Measurements from ENCODE around the gene HLA-F.

Gene HLA-F

DNA sequence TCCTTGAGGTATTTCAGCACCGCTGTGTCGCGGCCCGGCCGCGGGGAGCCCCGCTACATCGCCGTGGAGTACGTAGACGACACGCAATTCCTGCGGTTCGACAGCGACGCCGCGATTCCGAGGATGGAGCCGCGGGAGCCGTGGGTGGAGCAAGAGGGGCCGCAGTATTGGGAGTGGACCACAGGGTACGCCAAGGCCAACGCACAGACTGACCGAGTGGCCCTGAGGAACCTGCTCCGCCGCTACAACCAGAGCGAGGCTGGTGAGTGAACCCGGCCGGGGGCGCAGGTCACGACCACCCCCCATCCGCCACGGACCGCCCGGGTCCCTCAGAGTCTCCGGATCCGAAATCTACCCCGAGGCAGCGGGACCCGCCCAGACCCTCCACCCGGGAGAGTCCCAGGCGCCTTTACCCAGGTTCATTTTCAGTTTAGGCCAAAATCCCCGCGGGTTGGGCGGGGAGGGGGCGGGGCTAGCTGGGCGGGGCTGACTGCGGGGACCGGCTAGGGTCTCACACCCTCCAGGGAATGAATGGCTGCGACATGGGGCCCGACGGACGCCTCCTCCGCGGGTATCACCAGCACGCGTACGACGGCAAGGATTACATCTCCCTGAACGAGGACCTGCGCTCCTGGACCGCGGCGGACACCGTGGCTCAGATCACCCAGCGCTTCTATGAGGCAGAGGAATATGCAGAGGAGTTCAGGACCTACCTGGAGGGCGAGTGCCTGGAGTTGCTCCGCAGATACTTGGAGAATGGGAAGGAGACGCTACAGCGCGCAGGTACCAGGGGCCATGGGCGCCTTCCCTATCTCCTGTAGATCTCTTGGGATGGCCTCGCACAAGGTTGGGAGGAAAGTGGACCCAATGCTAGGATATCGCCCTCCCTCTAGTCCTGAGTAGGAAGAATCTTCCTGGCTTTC is 693 bp downstream of the HLA-F start:
- peak; percentile 44 to 61 for DNase-seq (ENCODE audit: extremely low read depth in 1 of 2, low read depth in 1 of 2)

DNA sequence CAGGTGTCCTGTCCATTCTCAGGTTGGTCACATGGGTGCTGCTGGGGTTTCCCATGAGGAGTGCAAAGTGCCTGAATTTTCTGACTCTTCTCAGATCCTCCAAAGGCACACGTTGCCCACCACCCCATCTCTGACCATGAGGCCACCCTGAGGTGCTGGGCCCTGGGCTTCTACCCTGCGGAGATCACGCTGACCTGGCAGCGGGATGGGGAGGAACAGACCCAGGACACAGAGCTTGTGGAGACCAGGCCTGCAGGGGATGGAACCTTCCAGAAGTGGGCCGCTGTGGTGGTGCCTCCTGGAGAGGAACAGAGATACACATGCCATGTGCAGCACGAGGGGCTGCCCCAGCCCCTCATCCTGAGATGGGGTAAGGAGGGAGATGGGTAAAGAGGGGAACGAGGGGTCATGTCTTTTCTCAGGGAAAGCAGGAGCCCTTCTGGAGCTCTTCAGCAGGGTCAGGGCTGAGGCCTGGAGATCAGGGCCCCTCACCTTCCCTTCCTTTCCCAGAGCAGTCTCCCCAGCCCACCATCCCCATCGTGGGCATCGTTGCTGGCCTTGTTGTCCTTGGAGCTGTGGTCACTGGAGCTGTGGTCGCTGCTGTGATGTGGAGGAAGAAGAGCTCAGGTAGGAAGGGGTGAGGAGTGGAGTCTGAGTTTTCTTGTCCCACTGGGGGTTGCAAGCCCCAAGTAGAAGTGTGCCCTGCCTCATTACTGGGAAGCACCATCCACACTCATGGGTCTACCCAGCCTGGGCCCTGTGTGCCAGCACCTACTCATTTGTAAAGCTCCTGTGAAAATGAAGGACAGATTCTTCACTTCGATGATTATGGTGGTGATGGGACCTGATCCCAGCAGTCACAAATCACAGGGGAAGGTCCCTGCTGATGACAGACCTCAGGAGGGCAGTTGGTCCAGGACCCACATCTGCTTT is 2.0 kb downstream of the HLA-F start:
- no peak for DNase-seq (ENCODE audit: extremely low read depth in 1 of 2, low read depth in 1 of 2)

DNA sequence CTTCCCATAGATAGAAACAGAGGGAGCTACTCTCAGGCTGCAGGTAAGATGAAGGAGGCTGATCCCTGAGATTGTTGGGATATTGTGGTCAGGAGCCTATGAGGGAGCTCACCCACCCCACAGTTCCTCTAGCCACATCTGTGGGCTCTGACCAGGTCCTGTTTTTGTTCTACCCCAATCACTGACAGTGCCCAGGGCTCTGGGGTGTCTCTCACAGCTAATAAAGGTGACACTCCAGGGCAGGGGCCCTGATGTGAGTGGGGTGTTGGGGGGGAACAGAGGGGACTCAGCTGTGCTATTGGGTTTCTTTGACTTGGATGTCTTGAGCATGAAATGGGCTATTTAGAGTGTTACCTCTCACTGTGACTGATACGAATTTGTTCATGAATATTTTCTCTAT is 2.8 kb downstream of the HLA-F start:
- DNase-seq (ENCODE audit: extremely low read depth in 1 of 2, low read depth in 1 of 2): no peak

DNA sequence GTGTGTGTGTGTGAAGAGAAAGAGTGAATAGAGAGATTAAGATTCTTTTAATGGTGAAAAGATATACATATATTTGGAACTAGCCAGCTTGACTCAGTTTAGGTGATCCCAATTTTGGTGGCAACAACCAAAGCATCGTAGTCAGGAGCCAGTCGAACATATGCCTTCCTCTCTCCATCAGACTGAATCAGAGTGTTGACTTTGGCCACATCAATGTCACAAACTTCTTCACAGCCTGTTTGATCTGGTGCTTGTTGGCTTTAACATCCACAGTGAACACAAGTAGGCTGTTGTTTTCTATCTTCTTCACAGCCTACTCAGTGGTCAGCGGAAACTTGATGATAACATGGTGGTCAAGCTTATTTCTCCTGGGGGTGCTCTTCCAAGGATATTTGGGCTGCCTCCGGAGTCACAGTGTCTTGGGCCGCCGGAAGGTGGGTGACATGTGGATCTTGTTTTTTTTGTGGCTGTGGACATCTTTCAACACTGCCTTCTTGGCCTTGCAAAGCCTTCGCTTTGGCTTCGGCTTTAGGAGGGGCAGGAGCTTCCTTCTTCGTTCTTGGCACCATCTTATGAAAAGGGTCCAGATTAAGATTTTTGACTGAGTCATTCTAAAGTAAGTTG is 3.4 kb downstream of the HLA-F start:
- DNase-seq (ENCODE audit: extremely low read depth in 1 of 2, low read depth in 1 of 2): no peak

DNA sequence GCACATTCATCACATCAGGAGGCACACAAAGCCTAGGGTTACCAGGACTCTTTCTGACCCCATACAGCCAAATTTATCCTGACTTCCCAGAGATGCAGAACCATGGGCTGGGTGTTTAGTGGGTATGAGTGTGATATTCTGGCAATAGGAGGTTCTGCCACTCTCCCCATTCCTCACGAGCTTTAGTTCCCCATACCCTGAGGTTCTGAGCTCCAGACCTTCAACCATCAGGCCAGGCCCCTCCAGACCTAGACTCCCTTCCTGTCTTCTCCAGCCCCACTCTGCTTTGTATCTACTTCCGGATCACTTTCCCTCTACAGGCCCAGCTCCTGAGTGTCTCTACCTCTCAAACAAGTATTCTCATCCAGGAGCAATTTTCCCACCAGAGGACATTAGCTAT is 4.4 kb downstream of the HLA-F start:
- DNase-seq (ENCODE audit: extremely low read depth in 1 of 2, low read depth in 1 of 2): no peak

DNA sequence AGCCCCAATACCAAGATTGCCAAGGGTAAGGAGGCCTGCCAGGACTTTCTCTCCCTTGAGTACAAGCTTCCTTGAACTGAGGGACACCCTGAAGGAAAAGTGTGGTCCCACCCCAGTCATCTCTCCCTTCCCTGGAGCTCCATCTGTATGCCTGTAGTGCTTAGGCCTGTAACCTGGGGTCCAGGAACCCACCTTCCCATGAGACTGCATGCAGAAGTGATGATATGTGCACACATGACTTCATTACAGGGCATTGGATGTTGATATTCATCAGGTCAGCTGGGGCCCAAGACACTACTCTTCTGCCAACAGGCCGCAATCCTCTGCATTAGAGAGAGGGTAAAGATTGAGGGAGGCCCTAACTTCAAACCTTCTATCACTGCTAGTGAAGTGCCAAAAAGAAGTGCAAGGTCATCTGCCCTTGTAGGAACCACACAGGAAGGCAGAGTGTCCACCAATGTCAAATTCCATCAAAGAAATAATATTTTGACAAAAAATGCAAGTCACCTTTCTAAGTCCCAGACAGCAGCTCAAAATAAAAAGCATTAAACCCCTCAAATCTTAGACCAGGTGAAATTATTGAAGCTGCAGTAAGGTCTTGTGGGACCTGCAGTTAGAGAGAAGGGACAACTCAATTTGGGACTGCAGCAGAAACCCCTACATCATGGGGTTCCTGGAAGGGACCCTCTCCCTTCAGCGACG is 5.1 kb downstream of the HLA-F start:
- no peak for DNase-seq (ENCODE audit: extremely low read depth in 1 of 2, low read depth in 1 of 2)

DNA sequence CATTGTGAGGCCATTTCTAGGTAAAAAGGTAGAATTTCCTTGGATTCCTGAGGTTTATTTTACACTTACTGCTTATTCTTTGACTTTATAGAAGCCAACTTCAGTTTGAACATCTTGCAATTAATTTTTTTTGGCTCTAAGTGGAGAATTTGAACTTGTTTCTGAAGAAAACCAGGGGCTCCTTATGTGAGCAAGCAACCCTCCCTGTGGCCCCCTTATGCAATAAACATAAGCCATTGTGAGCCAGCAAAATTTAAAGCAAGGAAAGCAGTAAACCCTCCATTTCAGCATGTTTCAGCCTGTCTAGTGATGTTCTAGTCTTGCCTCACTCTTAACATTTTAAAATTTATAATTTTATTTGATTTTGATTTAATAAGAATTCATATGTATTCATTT is 5.6 kb downstream of the HLA-F start:
- DNase-seq (ENCODE audit: extremely low read depth in 1 of 2, low read depth in 1 of 2): no peak

DNA sequence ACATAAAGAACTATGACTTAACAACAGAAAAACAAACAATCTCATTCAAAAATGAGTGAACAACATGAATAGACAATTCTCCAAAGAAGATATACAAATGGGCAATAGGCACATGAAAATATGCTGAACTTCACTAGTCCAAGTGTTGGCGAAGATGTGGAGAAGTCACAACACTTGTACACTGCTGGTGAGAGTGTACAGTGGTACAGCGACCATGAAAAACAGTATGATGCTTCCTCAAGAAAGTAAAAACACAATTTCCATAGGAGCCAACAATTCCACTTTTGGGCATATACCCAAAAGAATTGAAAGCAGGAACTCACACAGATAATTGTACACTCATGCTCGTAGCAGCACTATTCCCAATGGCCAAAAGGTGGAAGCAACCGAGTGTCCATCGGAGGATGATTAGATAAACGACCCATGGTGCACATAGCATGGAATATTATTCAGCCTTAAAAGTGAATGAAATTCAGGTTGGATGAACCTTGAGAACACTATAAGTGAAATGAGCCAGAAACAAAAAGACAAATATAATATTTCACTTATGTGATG is 6.6 kb downstream of the HLA-F start:
- DNase-seq (ENCODE audit: extremely low read depth in 1 of 2, low read depth in 1 of 2): no peak

DNA sequence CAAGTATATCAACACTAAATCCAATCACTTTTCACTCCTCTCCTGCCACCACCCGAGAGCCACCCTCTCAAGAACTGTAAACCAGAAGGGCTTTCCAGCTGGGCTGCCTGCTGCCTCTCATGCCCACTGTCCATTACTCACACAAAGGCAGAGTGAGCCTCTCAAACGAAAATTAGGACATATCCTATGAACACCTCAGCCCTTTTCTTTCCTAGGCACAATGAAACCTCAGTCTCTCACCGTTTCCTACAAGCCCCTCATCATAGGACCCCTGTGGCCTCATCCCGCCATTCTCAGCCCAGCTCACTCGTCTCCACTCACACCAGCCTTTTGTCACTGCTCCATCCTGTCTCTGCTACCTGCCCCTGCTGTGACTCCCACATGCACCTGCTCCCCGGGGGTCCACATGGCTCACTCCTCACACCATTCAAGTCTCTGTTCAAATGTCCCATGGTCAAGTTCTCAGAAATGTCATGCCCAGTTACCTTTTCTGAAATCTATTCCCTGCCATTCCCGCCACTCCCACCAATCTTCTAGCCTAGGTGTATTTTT is 7.4 kb downstream of the HLA-F start:
- DNase-seq (ENCODE audit: extremely low read depth in 1 of 2, low read depth in 1 of 2): no peak

DNA sequence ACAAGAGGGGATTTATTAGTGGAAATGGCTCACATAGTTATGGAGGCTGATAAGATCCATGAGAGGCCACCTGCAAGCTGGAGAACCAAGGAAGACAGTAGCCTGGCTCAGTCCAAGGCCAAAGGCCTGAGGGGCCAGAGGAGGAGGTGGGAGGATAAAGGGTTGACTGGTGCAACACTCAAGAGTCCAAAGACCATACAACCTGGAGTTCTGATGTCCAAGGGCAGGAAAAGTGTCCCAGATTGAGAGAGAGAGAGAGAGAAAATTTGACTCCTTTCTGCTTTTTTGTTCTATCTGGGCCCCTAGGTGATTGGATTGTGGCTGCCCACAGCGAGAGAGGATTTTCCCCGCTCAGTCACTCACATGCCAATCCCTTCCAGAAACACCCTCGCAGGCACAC is 8.0 kb downstream of the HLA-F start:
- DNase-seq (ENCODE audit: extremely low read depth in 1 of 2, low read depth in 1 of 2): no peak

DNA sequence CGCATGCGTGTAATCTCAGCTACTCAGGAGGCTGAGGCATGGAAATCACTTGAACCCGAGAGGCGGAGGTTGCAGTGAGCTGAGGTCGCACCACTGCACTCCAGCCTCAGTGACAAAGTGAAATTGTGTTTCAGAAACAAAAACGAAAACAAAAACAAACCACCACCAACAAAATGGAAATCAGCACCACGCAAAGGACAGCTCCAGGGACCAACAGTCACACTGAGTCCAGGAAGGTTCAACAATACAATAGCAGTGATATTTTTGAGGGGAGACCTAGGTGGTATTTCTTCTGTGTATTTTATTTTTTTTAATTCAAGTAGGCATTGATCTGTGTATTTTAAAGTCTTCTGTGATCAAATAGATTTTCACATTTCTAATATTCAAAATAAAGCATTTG is 9.8 kb downstream of the HLA-F start:
- DNase-seq (ENCODE audit: extremely low read depth in 1 of 2, low read depth in 1 of 2): no peak

DNA sequence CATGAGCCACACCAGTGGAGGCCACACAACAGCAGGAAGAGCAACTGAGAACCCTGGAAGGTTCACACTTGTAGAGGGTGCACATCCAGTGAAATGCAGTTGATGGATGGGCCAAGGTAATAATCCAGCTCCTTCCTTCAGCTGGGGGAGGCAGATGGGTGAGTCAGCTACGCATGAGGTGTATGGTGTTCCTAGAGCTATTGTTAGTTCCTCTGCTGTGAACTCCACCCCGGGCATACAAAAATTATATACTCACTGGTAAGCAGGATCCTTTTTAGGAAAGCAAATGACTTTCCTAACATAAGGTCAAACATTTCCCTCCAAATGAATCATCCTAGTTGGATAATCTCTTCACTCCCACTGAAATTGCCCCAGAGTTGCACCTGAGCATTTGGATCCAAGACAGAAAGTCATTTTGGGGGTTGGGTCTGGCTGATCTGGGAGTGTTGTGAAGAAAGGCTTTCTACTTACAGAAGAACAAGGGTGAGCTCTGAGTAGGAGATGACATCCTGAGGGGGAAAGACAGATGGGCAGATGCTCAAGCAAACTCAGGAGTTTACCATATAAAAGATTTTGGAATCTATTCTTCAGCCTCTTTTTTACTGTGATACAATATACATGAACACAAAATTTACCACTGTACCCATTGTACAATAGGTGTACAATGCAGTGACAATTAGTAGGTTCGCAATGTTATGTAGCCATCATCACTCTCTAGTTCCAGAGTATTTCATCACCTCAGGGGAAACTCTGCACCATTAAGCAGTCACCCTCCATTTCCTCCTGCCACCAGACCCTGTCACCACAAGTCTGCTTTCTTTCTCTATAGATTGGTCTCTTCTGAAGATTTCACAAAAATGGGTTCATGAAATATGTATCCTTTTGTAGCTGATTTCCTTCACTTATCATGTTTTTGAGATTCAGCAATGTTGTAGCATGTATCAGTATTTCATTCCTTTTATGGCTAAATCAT is 11.1 kb downstream of the HLA-F start:
- no peak for DNase-seq (ENCODE audit: extremely low read depth in 1 of 2, low read depth in 1 of 2)

DNA sequence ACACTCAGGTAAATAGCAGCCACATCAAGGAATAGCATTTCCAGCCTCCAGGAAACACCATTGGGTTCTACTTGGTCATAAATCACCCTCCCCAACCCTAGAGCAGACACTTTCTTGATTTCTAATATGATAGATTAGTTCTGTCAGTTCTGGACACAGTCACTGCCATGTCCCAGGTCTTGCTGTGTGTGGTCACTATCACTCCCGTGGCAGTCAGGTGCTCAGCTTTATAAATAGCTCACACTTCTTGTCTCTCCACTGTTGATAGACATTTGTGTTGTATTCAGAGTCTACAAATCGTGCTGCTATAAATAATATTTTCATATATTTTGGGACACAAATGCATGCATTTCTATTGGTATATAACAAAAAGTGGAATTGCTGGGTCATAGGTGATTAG is 13.3 kb downstream of the HLA-F start:
- no peak for DNase-seq (ENCODE audit: extremely low read depth in 1 of 2, low read depth in 1 of 2)

DNA sequence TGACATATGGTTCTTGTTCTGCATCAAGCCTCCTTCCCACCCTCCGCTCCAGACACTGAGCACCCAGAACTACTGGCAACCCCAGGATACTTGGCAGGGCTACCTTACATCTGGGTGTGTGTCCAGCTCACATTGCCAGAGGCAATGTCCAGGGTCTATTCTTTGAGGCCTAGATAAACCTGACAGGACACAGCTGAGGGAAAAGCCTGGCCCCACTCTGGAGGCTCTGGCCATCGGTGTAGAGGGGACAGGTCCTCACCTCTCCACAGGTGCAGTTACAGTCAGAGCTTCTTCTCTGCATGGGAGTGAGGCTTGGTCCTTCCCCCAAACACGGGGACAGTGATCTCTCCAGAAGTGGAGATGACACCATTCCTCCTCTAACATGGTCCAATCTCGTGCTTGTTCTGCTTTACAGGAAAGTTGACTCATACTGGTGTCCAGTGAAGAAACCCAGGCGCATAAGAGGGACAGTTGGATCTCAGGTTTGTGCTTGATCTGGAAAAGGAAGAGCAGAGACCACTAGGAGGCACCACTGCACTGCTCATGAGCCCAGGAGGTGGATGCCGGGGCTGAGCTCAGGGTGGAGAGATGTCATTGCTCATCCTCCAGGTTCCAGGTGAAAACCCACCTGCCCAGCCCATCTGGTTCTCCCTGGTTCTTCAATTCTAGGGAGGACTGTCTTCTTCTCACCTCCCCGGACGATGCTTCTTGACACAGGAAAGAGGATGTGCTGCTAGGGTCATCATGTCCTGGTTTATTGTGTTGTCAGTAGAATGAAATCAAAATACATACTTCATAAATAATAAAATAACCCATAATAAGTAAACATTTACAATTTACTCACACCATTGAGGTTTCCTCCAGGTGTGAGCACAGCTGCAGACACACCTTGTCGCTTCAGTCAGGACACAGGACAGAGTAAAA is 14.7 kb downstream of the HLA-F start:
- DNase-seq (ENCODE audit: extremely low read depth in 1 of 2, low read depth in 1 of 2): peak; percentile 39 to 53

DNA sequence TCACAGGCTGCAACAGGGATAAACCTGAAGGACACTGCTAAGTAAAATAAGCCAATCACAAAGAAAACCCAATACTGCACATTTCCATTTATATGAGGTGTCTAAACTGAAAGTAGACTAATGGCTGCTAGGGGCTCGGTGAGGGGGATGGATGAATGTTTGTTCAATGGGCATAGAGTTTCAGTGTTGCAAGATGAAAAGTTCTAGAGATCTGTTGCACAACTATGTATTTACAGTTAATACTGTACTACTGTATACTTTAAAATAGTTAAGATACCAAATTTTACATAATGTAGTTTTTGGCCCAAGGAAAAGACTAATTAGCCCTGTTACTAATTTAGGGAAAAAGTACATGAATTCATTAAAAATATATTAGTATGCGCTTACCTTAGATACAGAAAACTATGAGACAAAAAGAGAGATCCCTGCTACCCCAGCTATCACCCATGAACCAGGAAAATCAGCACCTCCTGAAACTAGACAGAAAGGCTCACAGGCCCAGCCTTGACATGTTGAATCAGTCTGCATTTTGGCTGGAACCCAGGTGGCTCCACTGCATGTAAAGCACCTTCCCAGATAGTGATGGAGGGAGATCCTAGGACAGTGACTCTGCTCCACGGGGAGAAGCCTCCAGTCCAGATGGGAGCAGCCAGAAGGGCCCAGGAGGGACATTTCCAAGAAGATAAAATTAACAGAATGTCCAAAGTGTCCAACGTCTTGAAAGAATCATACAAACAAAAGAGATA is 16.1 kb downstream of the HLA-F start:
- DNase-seq (ENCODE audit: extremely low read depth in 1 of 2, low read depth in 1 of 2): no peak

DNA sequence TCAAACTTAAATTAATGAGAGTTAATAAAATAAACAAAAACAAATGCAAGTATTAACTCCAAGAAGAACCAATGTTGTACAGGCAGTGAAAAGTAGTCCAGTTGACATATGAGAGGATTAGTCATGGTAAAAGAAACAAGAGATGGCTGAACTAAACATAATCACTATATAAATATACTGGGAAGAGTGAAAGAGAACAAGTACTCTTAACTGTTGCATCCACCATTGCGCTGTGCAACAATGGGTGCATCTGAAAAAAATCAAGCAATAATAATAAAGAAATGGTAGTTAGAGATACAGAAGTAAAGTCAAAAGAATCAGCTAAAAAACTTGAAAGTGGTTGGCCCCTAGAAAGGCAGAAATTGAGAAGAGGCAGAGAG is 16.6 kb downstream of the HLA-F start:
- DNase-seq (ENCODE audit: extremely low read depth in 1 of 2, low read depth in 1 of 2): no peak

DNA sequence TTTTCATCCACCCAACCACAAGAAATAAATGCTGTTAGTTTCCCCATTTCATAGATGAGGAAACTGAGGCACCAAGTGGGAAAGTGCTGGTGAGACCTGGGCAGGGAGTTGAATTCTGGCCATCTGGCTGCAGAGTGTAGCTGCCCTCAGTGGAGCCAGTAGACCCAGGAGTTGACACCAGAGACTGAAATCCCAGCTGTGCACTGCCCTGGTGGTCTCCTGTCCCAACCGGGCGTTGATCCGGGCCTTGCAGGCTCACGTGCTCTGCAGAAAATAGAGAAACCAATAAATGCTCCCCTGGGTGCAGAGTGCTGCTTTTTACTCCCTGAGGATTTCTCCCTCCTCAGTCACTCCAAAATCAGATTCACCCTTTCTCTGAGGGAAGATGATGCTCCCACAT is 18.4 kb downstream of the HLA-F start:
- no peak for DNase-seq (ENCODE audit: extremely low read depth in 1 of 2, low read depth in 1 of 2)

All from activated CD8-positive, alpha-beta memory T cell treated with anti-CD3 and anti-CD28 coated beads for 1 hour (primary cell).